WTC11 (cell line): ENCODE measurements around the gene ENPP7. TPM values are rescaled to one million over a fixed set of nuclear protein-coding genes. Genes with fewer than 3 reads are reported as not detected.
A peak's percentile ranks its signal among the peaks of the same experiment; 100 is the strongest.

Experiments used
- ATAC-seq: fragments of 200-7000 bp; cut with Tn5 transposase; 2 replicates; pipeline ENCODE4 v1.10.0; 2021; ENCODE audit warnings: mild to moderate bottlenecking, moderate library complexity
- CTCF ChIA-PET: fragments of 300-600 bp; sonication (Branson Sonifier 250); formaldehyde crosslinking; loops from one replicate; lab custom pipeline; 2021; ENCODE audit warnings: antibody characterized with exemption; lab: Charles Lee
- POLR2A ChIA-PET: fragments of 350-600 bp; sonication (Branson Sonifier 250); formaldehyde crosslinking; loops from one replicate; lab custom pipeline; 2021; ENCODE audit warnings: antibody characterized with exemption; lab: Charles Lee
- DNase-seq: peaks from one replicate; pipeline ENCODE4 v3.0.0; 2021; ENCODE audit warnings: low spot score
- H3K27ac Mint-ChIP-seq: 2 replicates; pipeline ENCODE4 v1.8.0; 2021; ENCODE audit warnings: mixed read lengths
- H3K27me3 Mint-ChIP-seq: 2 replicates; pipeline ENCODE4 v1.8.0; 2021; ENCODE audit warnings: low read depth, mild to moderate bottlenecking, moderate library complexity, mixed read lengths
- H3K36me3 Mint-ChIP-seq: 2 replicates; pipeline ENCODE4 v1.8.0; 2021; ENCODE audit warnings: mixed read lengths
- H3K4me1 Mint-ChIP-seq: 2 replicates; pipeline ENCODE4 v1.8.0; 2022; ENCODE audit warnings: mixed read lengths
- H3K4me3 Mint-ChIP-seq: 2 replicates; pipeline ENCODE4 v1.8.0; 2021; ENCODE audit warnings: mild to moderate bottlenecking, moderate library complexity, mixed read lengths
- H3K9me3 Mint-ChIP-seq: 2 replicates; pipeline ENCODE4 v1.8.0; 2021; ENCODE audit warnings: mixed read lengths
- ATF1 ChIP-seq: sonication (generic); formaldehyde crosslinking; IDR thresholded peaks from 2 replicates; pipeline ENCODE4 v1.8.1; 2023; ENCODE audit warnings: mild to moderate bottlenecking, moderate library complexity, missing genetic modification reagents
- CREM ChIP-seq: sonication (generic); formaldehyde crosslinking; IDR thresholded peaks from 2 replicates; pipeline ENCODE4 v1.8.1; 2022; ENCODE audit warnings: mild to moderate bottlenecking, missing genetic modification reagents, moderate library complexity
- GABPB1 ChIP-seq: sonication (generic); formaldehyde crosslinking; IDR thresholded peaks from 2 replicates; pipeline ENCODE4 v1.8.1; 2023; ENCODE audit warnings: mild to moderate bottlenecking, missing genetic modification reagents
- HMGXB4 ChIP-seq: sonication (generic); formaldehyde crosslinking; IDR thresholded peaks from 2 replicates; pipeline ENCODE4 v1.8.1; 2023; ENCODE audit warnings: mild to moderate bottlenecking, moderate library complexity, missing genetic modification reagents
- MLX ChIP-seq: sonication (generic); formaldehyde crosslinking; IDR thresholded peaks from 2 replicates; pipeline ENCODE4 v1.8.1; 2023; ENCODE audit warnings: mild to moderate bottlenecking, missing genetic modification reagents, moderate library complexity
- NFYB ChIP-seq: sonication (generic); formaldehyde crosslinking; conservative IDR thresholded peaks from 2 replicates; pipeline ENCODE4 v1.8.0; 2022; ENCODE audit warnings: low read depth, missing genetic modification reagents
- PREB ChIP-seq: sonication (generic); formaldehyde crosslinking; IDR thresholded peaks from 2 replicates; pipeline ENCODE4 v1.8.1; 2022; ENCODE audit warnings: mild to moderate bottlenecking, missing genetic modification reagents, moderate library complexity, borderline replicate concordance
- RORB ChIP-seq: fragments of 250-450 bp; sonication (Bioruptor Pico); IDR thresholded peaks from 2 replicates; pipeline ENCODE4 v1.9.0; 2021; ENCODE audit warnings: mild to moderate bottlenecking
- SMAD3 ChIP-seq: sonication (generic); formaldehyde crosslinking; IDR thresholded peaks from 2 replicates; pipeline ENCODE4 v1.8.0; 2022; ENCODE audit warnings: missing genetic modification reagents, mild to moderate bottlenecking, borderline replicate concordance
- SP1 ChIP-seq: sonication (generic); formaldehyde crosslinking; conservative IDR thresholded peaks from 2 replicates; pipeline ENCODE4 v1.8.1; 2022; ENCODE audit warnings: missing genetic modification reagents
- TCF7 ChIP-seq: sonication (generic); formaldehyde crosslinking; IDR thresholded peaks from 2 replicates; pipeline ENCODE4 v1.8.0; 2022; ENCODE audit warnings: mild to moderate bottlenecking, low read depth, missing genetic modification reagents, moderate library complexity
- USF1 ChIP-seq: sonication (generic); formaldehyde crosslinking; IDR thresholded peaks from 2 replicates; pipeline ENCODE4 v1.8.0; 2022; ENCODE audit warnings: mild to moderate bottlenecking, missing genetic modification reagents
- USF2 ChIP-seq: sonication (generic); formaldehyde crosslinking; IDR thresholded peaks from 2 replicates; pipeline ENCODE4 v1.8.1; 2023; ENCODE audit warnings: mild to moderate bottlenecking, missing genetic modification reagents, moderate library complexity
- ZMAT4 ChIP-seq: fragments of 250-450 bp; sonication (Bioruptor Pico); IDR thresholded peaks from 2 replicates; pipeline ENCODE4 v1.9.0; 2021; ENCODE audit warnings: mild to moderate bottlenecking
- ZNF219 ChIP-seq: sonication (generic); formaldehyde crosslinking; IDR thresholded peaks from 2 replicates; pipeline ENCODE4 v1.8.0; 2023; ENCODE audit warnings: missing genetic modification reagents, mild to moderate bottlenecking, borderline replicate concordance
- ZNF423 ChIP-seq: fragments of 250-450 bp; sonication (Bioruptor Pico); IDR thresholded peaks from 2 replicates; pipeline ENCODE4 v2.1.2; 2022; ENCODE audit warnings: mild to moderate bottlenecking, moderate library complexity
- total RNA-seq: library from RNA; stranded (reverse); gene quantifications from 3 replicates; pipeline ENCODE4 v1.2.3, GENCODE V29; 2021

ENPP7 gene
- total RNA-seq, 1 experiment from 2014 or later: not detected

- CTCF ChIA-PET: interaction anchor here (0.6 to 3.2 kb wide), 29 partner anchors 14 to 322 kb away, joined by 3 to 65 read pairs (median 4); partner anchors contain the start of genes CBX2, CBX4 and CBX8
- peaks cover 10% of the 10 kb centered on the region for H3K9me3 Mint-ChIP-seq
- no peak overlapping the region for H3K27ac Mint-ChIP-seq
- ATAC-seq: no peak
- POLR2A ChIA-PET: interaction anchor here (1.2 kb wide), 1 partner anchor 19 kb away, joined by 3 read pairs; no protein-coding TSS in a partner anchor
- H3K36me3 Mint-ChIP-seq: 0 out of 2 replicates have a peak, but pooled peaks cover 2% of the 10 kb centered on the region
- peaks cover 9% of the 10 kb centered on the region; the same call in 1 of the 2 replicates for H3K4me1 Mint-ChIP-seq
- no peak for DNase-seq
- H3K4me3 Mint-ChIP-seq: no peak overlapping the region
- peaks cover 4% of the 10 kb centered on the region; the same call in 1 of the 2 replicates for H3K27me3 Mint-ChIP-seq
- no peak for TF ChIP-seq ZMAT4 (CRISPR knock-in tag)
Observed at GRCh38 chr17:79722787-79723186, 8.0 kb upstream of the ENPP7 start.

- POLR2A ChIA-PET: no interaction called here
- no peaks in the 10 kb centered on the region for H3K36me3 Mint-ChIP-seq
Observed at GRCh38 chr17:79728169-79728907, 2.4 kb upstream of the ENPP7 start.

GRCh38 chr17:79728908-79729471, 1.8 kb upstream of the ENPP7 start:
- CTCF ChIA-PET: interaction anchor here (1.1 to 2.6 kb wide), 4 partner anchors 13 to 70 kb away, joined by 4 to 19 read pairs (median 8); no protein-coding TSS in a partner anchor
- TF ChIP-seq TCF7 (CRISPR knock-in tag) (no peak), ATF1 (CRISPR knock-in tag) (no peak), MLX (no peak), USF1 (CRISPR knock-in tag) (peak; percentile 65)
- TF ChIP-seq, all 79 proteins: peak for 1
- no peak for DNase-seq
- H3K27ac Mint-ChIP-seq: no peak overlapping the region
- peak; percentile 46 for ATAC-seq
- H3K4me1 Mint-ChIP-seq: 0 out of 2 replicates have a peak, but pooled peaks cover 6% of the 10 kb centered on the region
- POLR2A ChIA-PET: no interaction called here
- H3K36me3 Mint-ChIP-seq: no peaks in the 10 kb centered on the region
- no peaks in the 10 kb centered on the region for H3K9me3 Mint-ChIP-seq
- H3K27me3 Mint-ChIP-seq: no peaks in the 10 kb centered on the region; the same call in 1 of the 2 replicates
- H3K4me3 Mint-ChIP-seq: no peak overlapping the region; the same call in 1 of the 2 replicates

More at GRCh38 chr17:79728169-79728907, 2.4 kb upstream of the ENPP7 start:
- no peaks in the 10 kb centered on the region; the same call in 1 of the 2 replicates for H3K27me3 Mint-ChIP-seq
- H3K27ac Mint-ChIP-seq: no peak overlapping the region
- ATAC-seq: peak; percentile 77
- peak overlapping the region; percentile 33 for H3K4me3 Mint-ChIP-seq
- peak; percentile 84 for DNase-seq
- TF ChIP-seq PREB (CRISPR knock-in tag): no peak
- peak; percentile 96 for TF ChIP-seq USF1 (CRISPR knock-in tag)
- peak; percentile 96 for TF ChIP-seq USF2 (CRISPR knock-in tag)
- peak; percentile 54; the same call in 1 of the 2 replicates for TF ChIP-seq NFYB (CRISPR knock-in tag)
- CTCF ChIA-PET: interaction anchor here (1.1 to 2.6 kb wide), 4 partner anchors 13 to 70 kb away, joined by 4 to 19 read pairs (median 8); no protein-coding TSS in a partner anchor
- no peaks in the 10 kb centered on the region for H3K9me3 Mint-ChIP-seq
- H3K4me1 Mint-ChIP-seq: 0 out of 2 replicates have a peak, but pooled peaks cover 6% of the 10 kb centered on the region

- Mint-ChIP-seq H3K4me3 (no peak overlapping the region), H3K4me1 (0 out of 2 replicates have a peak, but pooled peaks cover 6% of the 10 kb centered on the region), H3K9me3 (no peaks in the 10 kb centered on the region), H3K36me3 (no peaks in the 10 kb centered on the region), H3K27ac (no peak overlapping the region), H3K27me3 (no peaks in the 10 kb centered on the region; the same call in 1 of the 2 replicates)
- no peak for DNase-seq
- CTCF ChIA-PET: interaction anchor here (2.6 kb wide), 1 partner anchor 12 kb away, joined by 19 read pairs; no protein-coding TSS in a partner anchor
- ATAC-seq: no peak
- POLR2A ChIA-PET: no interaction called here
- TF ChIP-seq CREM (CRISPR knock-in tag) (no peak), ZMAT4 (CRISPR knock-in tag) (no peak), SP1 (CRISPR knock-in tag) (no peak), HMGXB4 (no peak), SMAD3 (CRISPR knock-in tag) (no peak), ZNF423 (CRISPR knock-in tag) (no peak), GABPB1 (CRISPR knock-in tag) (no peak), RORB (CRISPR knock-in tag) (no peak), ZNF219 (CRISPR knock-in tag) (no peak)
Observed at GRCh38 chr17:79729761-79730160, 982 bp upstream of the ENPP7 start.
